B cell (primary cell): ENCODE data around the gene DNAJA1.

Source experiments
- CTCF ChIP-seq: fragments of 200-600 bp; IDR thresholded peaks from one replicate; pipeline ENCODE4 v1.8.0; 2022; ENCODE audit warnings: antibody characterized with exemption, mild to moderate bottlenecking
- EZH2 ChIP-seq: IDR thresholded peaks from 2 replicates; pipeline ENCODE4 v1.6.1; 2012; ENCODE audit warnings: borderline replicate concordance, low read depth, mild to moderate bottlenecking, moderate library complexity, low read length; ENCODE audit not compliant: insufficient read depth, poor library complexity, severe bottlenecking

GRCh38 chr9:33040792-33041431, 15.8 kb downstream of the DNAJA1 start:
- TF ChIP-seq CTCF: no peak
- TF ChIP-seq EZH2: no peak
